Thoracic aorta (tissue), 2 donors: ENCODE measurements around the gene NXPE3. TPM values are rescaled to one million over a fixed set of nuclear protein-coding genes. Genes with fewer than 3 reads are reported as not detected.

Experiments
- ATAC-seq: fragments of 150-250 bp; one replicate; pipeline ENCODE4 v1.8.0; 2017; ENCODE audit warnings: low read depth; ENCODE audit not compliant: insufficient number of reproducible peaks, low FRiP score
- DNase-seq: peaks from one replicate; pipeline ENCODE4 v3.0.0-alpha.2; 2020; ENCODE audit warnings: low spot score
- H3K27ac ChIP-seq, 2 donors: fragments of 200-600 bp; sonication (generic); 1 replicate in 1 of 2; 2 replicates in 1 of 2; pipeline ENCODE4 v1.5.1; 2016; ENCODE audit warnings: mild to moderate bottlenecking in 2 of 2, moderate library complexity in 2 of 2
- H3K27me3 ChIP-seq: fragments of 200-600 bp; sonication (generic); replicated peaks from 2 replicates; pipeline ENCODE4 v1.6.0; 2016; ENCODE audit warnings: mild to moderate bottlenecking; ENCODE audit not compliant: insufficient read depth
- H3K36me3 ChIP-seq: fragments of 200-600 bp; sonication (generic); one replicate; pipeline ENCODE4 v1.5.1; 2016
- H3K4me1 ChIP-seq, 2 donors: fragments of 200-600 bp; sonication (generic); 1 replicate in 1 of 2; 2 replicates in 1 of 2; pipeline versions ENCODE4 v1.5.1 to v1.6.0; 2016; ENCODE audit warnings: low read depth in 2 of 2, mild to moderate bottlenecking in 1 of 2; ENCODE audit not compliant: control insufficient read depth in 1 of 2
- H3K4me3 ChIP-seq: fragments of 200-600 bp; sonication (generic); 2 replicates; pipeline ENCODE4 v1.5.1; 2016; ENCODE audit warnings: mild to moderate bottlenecking
- H3K9me3 ChIP-seq: fragments of 200-600 bp; sonication (generic); 2 replicates; pipeline ENCODE4 v1.5.1; 2016
- CTCF ChIP-seq: fragments of 200-600 bp; sonication (generic); IDR thresholded peaks from one replicate; pipeline ENCODE4 v1.5.1; 2019; ENCODE audit warnings: antibody characterized with exemption
- total RNA-seq, 2 donors: library from RNA; depleted of rRNA; stranded (reverse); fragments of >200 nt; gene quantifications; one replicate each; pipeline versions ENCODE4 v1.1.0 to v1.2.3, GENCODE V29; 2016

The NXPE3 gene
- total RNA-seq, 2 donors from 2014 or later, result 15.7 to 30.7 TPM

GRCh38 chr3:101803939-101804338 lies 24.9 kb downstream of the NXPE3 start:
- Histone ChIP-seq H3K27ac (no peak overlapping the region), H3K4me3 (no peak overlapping the region), H3K4me1 (peaks cover 0 to 9% of the 10 kb centered on the region in 2 donors), H3K27me3 (no peaks in the 10 kb centered on the region), H3K36me3 (no peaks in the 10 kb centered on the region), H3K9me3 (no peaks in the 10 kb centered on the region)
- no peak for TF ChIP-seq CTCF
- ATAC-seq (no peak), DNase-seq (no peak)

- ATAC-seq, result no peak
- Histone ChIP-seq H3K4me1 (peaks cover 6 to 22% of the 10 kb centered on the region in 2 donors), H3K36me3 (no peaks in the 10 kb centered on the region), H3K9me3 (no peaks in the 10 kb centered on the region), H3K27ac (no peak overlapping the region), H3K27me3 (no peaks in the 10 kb centered on the region), H3K4me3 (no peak overlapping the region)
- no peak for DNase-seq
- TF ChIP-seq CTCF, result no peak
These were observed 27.5 kb downstream of the NXPE3 start for GRCh38 chr3:101806491-101806890.

- ATAC-seq, result no peak
- Histone ChIP-seq H3K4me3 (no peak overlapping the region), H3K4me1 (peaks cover 6 to 22% of the 10 kb centered on the region in 2 donors), H3K27me3 (no peaks in the 10 kb centered on the region), H3K9me3 (no peaks in the 10 kb centered on the region), H3K36me3 (no peaks in the 10 kb centered on the region), H3K27ac (no peak overlapping the region)
- DNase-seq, result no peak
- no peak for TF ChIP-seq CTCF
These were observed 28.9 kb downstream of the NXPE3 start for GRCh38 chr3:101807888-101808287.

GRCh38 chr3:101809178-101810021 lies 30.4 kb downstream of the NXPE3 start:
- no peaks in the 10 kb centered on the region for H3K27me3 ChIP-seq
- no peak for DNase-seq
- no peaks in the 10 kb centered on the region for H3K36me3 ChIP-seq

GRCh38 chr3:101810022-101810418 lies 31.0 kb downstream of the NXPE3 start:
- Histone ChIP-seq H3K4me3 (no peak overlapping the region), H3K4me1 (peaks cover 6 to 22% of the 10 kb centered on the region in 2 donors), H3K9me3 (no peaks in the 10 kb centered on the region), H3K27me3 (no peaks in the 10 kb centered on the region), H3K36me3 (no peaks in the 10 kb centered on the region), H3K27ac (no peak overlapping the region)
- ATAC-seq, result no peak
- TF ChIP-seq CTCF, result no peak
- no peak for DNase-seq

More at GRCh38 chr3:101809178-101810021, 30.4 kb downstream of the NXPE3 start:
- no peak overlapping the region for H3K27ac ChIP-seq
- H3K4me1 ChIP-seq, result peaks cover 6 to 22% of the 10 kb centered on the region in 2 donors
- ATAC-seq, result peak; percentile 44
- no peaks in the 10 kb centered on the region for H3K9me3 ChIP-seq
- no peak overlapping the region for H3K4me3 ChIP-seq
- TF ChIP-seq CTCF, result peak; percentile 67
